ENCODE data around the gene WEE1. TPM values are rescaled to one million over a fixed set of nuclear protein-coding genes. Genes with fewer than 3 reads are reported as not detected.

The WEE1 gene
- total RNA-seq: 10 to 100 TPM; 76.8 to 83.3 TPM

DNA sequence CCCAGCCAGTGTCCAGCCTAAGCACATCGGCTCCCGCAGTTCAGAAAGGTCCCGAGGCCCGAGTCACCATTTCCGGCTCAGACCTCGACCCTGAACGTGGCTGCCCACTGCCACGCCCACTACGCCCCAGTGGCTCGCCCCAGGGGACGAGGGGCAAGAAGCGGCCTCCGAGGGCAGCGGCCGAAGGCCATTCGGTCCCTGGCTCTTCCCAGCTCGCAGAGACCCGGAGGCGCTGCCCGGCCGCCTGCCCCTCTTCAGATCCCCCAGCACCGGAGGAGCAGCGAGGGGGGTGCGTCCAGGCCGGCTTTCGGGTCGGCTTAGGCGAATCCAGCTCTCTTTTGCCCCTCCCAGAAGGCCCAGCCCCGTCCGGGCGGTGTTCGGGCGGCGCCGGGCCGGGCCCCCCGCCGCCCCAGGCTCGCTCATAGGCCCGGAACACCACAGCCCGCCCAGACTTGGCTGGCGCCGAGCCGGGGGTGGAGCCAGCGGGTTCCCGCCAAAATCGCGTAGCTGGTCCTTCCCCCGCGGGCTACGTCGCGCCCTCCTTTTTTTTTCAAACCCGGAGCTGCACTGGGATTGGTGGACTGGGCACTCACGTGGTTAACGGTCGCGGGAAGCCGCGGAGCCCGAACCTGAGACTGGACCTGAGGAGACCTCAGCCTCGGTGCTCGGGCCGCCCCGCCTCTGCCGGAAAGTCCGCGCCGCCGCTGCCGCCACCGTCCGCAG is at the start of gene WEE1:
Gene WEE1, plus strand, starts transcription at position 619 of the 723 bp plus-strand sequence. CDS start 264 bp downstream, outside the sequence.
- H3K36me3 Mint-ChIP-seq: peaks cover 38% of the 10 kb centered on the region
- peak; percentile 99 for DNase-seq
- peak within 1 kb of the TSS; percentile 87 for H3K27ac Mint-ChIP-seq
- CTCF ChIA-PET: interaction anchor here (0.5 to 7.7 kb wide), 9 partner anchors 10 to 884 kb away, joined by 3 to 78 read pairs (median 4); partner anchors contain the start of gene ZNF143
- peak; percentile 93 for ATAC-seq
- H3K4me3 Mint-ChIP-seq: peak within 1 kb of the TSS; percentile 89
- H3K9me3 Mint-ChIP-seq (ENCODE audit: low read depth): no peaks in the 10 kb centered on the region
- H3K4me1 Mint-ChIP-seq: peaks cover 34% of the 10 kb centered on the region
- H3K27me3 Mint-ChIP-seq: peaks cover 8% of the 10 kb centered on the region

DNA sequence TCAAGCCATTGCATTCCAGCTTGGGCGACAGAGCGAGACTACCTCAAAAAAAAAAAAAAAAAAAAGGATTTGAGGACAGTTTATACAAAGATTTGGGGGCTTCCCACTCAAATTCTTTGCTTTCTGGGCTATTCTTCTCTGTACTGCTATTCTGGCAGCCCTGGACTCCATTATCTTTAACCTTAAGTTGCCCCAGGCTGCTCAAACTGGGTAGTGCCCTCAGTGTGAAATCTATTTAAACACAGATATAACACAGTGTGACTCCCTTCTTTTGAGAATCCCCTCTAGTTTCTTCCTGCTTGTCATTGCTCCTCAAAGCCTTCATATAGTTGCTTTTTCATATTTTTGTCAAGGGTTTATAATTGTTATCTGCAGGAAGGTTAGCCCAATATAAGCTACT is 49.5 kb upstream of the WEE1 start:
- DNase-seq: no peak
- ATAC-seq: no peak
- Mint-ChIP-seq H3K4me1 (no peaks in the 10 kb centered on the region), H3K36me3 (peaks cover 16% of the 10 kb centered on the region), H3K9me3 (ENCODE audit: low read depth) (no peaks in the 10 kb centered on the region), H3K27me3 (no peaks in the 10 kb centered on the region), H3K4me3 (no peak overlapping the region), H3K27ac (no peak overlapping the region)
- CTCF ChIA-PET: interaction anchor here (3.5 kb wide), 1 partner anchor 11 kb away, joined by 19 read pairs; no protein-coding TSS in a partner anchor

- Mint-ChIP-seq H3K4me3 (no peak overlapping the region), H3K27ac (no peak overlapping the region), H3K9me3 (ENCODE audit: low read depth) (no peaks in the 10 kb centered on the region), H3K27me3 (no peaks in the 10 kb centered on the region), H3K4me1 (no peaks in the 10 kb centered on the region), H3K36me3 (peaks cover 16% of the 10 kb centered on the region)
- ATAC-seq: no peak
- CTCF ChIA-PET: interaction anchor here (0.9 to 3.5 kb wide), 3 partner anchors 8 to 18 kb away, joined by 3 to 19 read pairs (median 5); no protein-coding TSS in a partner anchor
- no peak for DNase-seq
Measured at GRCh38 chr11:9525116-9525515, 48.4 kb upstream of the WEE1 start.

GRCh38 chr11:9527481-9528135 is 45.9 kb upstream of the WEE1 start:
- no peaks in the 10 kb centered on the region for H3K27me3 Mint-ChIP-seq
- DNase-seq (no peak), ATAC-seq (no peak)
- H3K4me1 Mint-ChIP-seq: no peaks in the 10 kb centered on the region
- H3K36me3 Mint-ChIP-seq: peaks cover 15% of the 10 kb centered on the region
- no peak overlapping the region for H3K27ac Mint-ChIP-seq
- no peaks in the 10 kb centered on the region for H3K9me3 Mint-ChIP-seq (ENCODE audit: low read depth)
- no peak overlapping the region for H3K4me3 Mint-ChIP-seq
- CTCF ChIA-PET: interaction anchor here (2.0 to 2.9 kb wide), 2 partner anchors 8 to 86 kb away, joined by 8 to 10 read pairs; no protein-coding TSS in a partner anchor

DNA sequence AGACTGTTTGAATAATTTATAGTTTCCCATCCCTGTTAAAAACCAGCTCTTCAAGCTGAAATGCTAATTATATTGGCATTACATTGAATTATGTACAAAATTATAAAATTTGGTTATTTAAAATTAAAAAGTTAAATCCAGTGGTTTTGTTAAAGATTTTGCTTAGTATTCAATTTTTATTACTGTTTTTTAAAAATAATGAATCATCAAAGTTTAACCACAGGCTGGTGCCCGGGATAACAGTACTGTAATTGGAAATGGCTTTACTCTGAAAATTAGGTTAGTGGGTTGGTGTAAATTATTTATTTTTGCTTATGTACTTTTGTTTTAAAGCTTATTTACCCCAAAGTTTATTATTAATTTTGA is 45.4 kb upstream of the WEE1 start:
- H3K4me3 Mint-ChIP-seq: no peak overlapping the region
- no peaks in the 10 kb centered on the region for H3K27me3 Mint-ChIP-seq
- ATAC-seq (no peak), DNase-seq (no peak)
- no peaks in the 10 kb centered on the region for H3K9me3 Mint-ChIP-seq (ENCODE audit: low read depth)
- no peaks in the 10 kb centered on the region for H3K4me1 Mint-ChIP-seq
- H3K27ac Mint-ChIP-seq: no peak overlapping the region
- CTCF ChIA-PET: interaction anchor here (2.9 kb wide), 1 partner anchor 86 kb away, joined by 8 read pairs; no protein-coding TSS in a partner anchor
- peaks cover 13% of the 10 kb centered on the region for H3K36me3 Mint-ChIP-seq

GRCh38 chr11:9528573-9529333 is 44.7 kb upstream of the WEE1 start:
- H3K27me3 Mint-ChIP-seq: no peaks in the 10 kb centered on the region
- H3K36me3 Mint-ChIP-seq: peaks cover 12% of the 10 kb centered on the region
- H3K27ac Mint-ChIP-seq: no peak overlapping the region
- ATAC-seq: no peak
- CTCF ChIA-PET: interaction anchor here (1.0 to 2.9 kb wide), 2 partner anchors 85 to 219 kb away, joined by 3 to 8 read pairs; no protein-coding TSS in a partner anchor
- H3K9me3 Mint-ChIP-seq (ENCODE audit: low read depth): no peaks in the 10 kb centered on the region
- no peaks in the 10 kb centered on the region for H3K4me1 Mint-ChIP-seq
- no peak for DNase-seq
- H3K4me3 Mint-ChIP-seq: no peak overlapping the region

- Mint-ChIP-seq H3K27me3 (no peaks in the 10 kb centered on the region), H3K9me3 (ENCODE audit: low read depth) (no peaks in the 10 kb centered on the region), H3K4me3 (no peak overlapping the region), H3K27ac (no peak overlapping the region), H3K4me1 (no peaks in the 10 kb centered on the region), H3K36me3 (peaks cover 12% of the 10 kb centered on the region)
- ATAC-seq: no peak
- no peak for DNase-seq
- CTCF ChIA-PET: interaction anchor here (0.8 to 2.9 kb wide), 4 partner anchors 11 to 218 kb away, joined by 3 to 8 read pairs (median 3); no protein-coding TSS in a partner anchor
Measured at GRCh38 chr11:9529334-9529650, 44.2 kb upstream of the WEE1 start.

DNA sequence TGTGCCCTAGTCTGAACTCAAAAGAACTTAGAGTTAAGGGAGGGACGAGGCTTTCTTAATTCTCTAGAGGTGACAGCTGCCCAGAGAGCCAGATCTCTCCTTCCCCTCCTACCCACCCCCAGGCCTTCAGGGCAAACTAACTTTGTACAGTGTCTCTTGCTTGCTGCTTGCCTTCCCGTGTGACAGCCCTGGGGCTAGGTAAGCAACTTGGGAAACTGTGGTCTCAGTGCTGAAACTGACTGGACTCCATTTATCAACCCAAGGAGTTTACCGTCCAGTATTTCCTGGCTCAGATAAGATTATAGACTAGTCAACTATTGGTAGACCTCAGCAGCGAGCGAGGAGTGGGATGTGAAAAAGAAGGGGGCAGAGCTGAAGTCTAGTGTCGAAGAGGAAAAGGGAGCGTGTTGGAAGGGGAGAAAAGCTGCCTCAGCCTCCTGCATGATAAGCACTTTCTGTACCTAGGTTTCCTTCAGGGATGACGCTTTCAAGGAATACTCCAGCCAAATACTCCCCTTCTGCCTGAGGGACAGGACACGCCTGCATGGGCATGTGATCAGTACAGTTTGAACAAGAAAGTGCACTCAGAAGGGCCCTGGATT is 43.3 kb upstream of the WEE1 start:
- no peak overlapping the region for H3K4me3 Mint-ChIP-seq
- H3K4me1 Mint-ChIP-seq: peaks cover under 1% of the 10 kb centered on the region
- ATAC-seq (no peak), DNase-seq (no peak)
- CTCF ChIA-PET: interaction anchor here (0.8 to 2.9 kb wide), 4 partner anchors 10 to 218 kb away, joined by 3 to 8 read pairs (median 3); no protein-coding TSS in a partner anchor
- no peaks in the 10 kb centered on the region for H3K9me3 Mint-ChIP-seq (ENCODE audit: low read depth)
- no peaks in the 10 kb centered on the region for H3K27me3 Mint-ChIP-seq
- H3K36me3 Mint-ChIP-seq: peaks cover 12% of the 10 kb centered on the region
- H3K27ac Mint-ChIP-seq: no peak overlapping the region

- Mint-ChIP-seq H3K27me3 (no peaks in the 10 kb centered on the region), H3K27ac (no peak overlapping the region)
- CTCF ChIA-PET: interaction anchor here (2.9 kb wide), 1 partner anchor 83 kb away, joined by 8 read pairs; no protein-coding TSS in a partner anchor
Measured at GRCh38 chr11:9530901-9531625, 42.4 kb upstream of the WEE1 start.

GRCh38 chr11:9533058-9533457 is 40.4 kb upstream of the WEE1 start:
- no peaks in the 10 kb centered on the region for H3K9me3 Mint-ChIP-seq (ENCODE audit: low read depth)
- no peak overlapping the region for H3K4me3 Mint-ChIP-seq
- H3K4me1 Mint-ChIP-seq: peaks cover 3% of the 10 kb centered on the region
- DNase-seq: no peak
- CTCF ChIA-PET: interaction anchor here (0.7 to 3.9 kb wide), 5 partner anchors 9 to 79 kb away, joined by 3 to 93 read pairs (median 19); no protein-coding TSS in a partner anchor
- no peak for ATAC-seq
- H3K27me3 Mint-ChIP-seq: no peaks in the 10 kb centered on the region
- H3K27ac Mint-ChIP-seq: no peak overlapping the region
- no peaks in the 10 kb centered on the region for H3K36me3 Mint-ChIP-seq

More at GRCh38 chr11:9530901-9531625, 42.4 kb upstream of the WEE1 start:
- peaks cover 3% of the 10 kb centered on the region for H3K4me1 Mint-ChIP-seq
- ATAC-seq: no peak
- H3K36me3 Mint-ChIP-seq: peaks cover 12% of the 10 kb centered on the region
- H3K4me3 Mint-ChIP-seq: no peak overlapping the region
- DNase-seq: no peak
- no peaks in the 10 kb centered on the region for H3K9me3 Mint-ChIP-seq (ENCODE audit: low read depth)

GRCh38 chr11:9533736-9534473 is 39.6 kb upstream of the WEE1 start:
- Mint-ChIP-seq H3K27ac (no peak overlapping the region), H3K9me3 (ENCODE audit: low read depth) (no peaks in the 10 kb centered on the region), H3K27me3 (no peaks in the 10 kb centered on the region), H3K4me3 (no peak overlapping the region), H3K36me3 (no peaks in the 10 kb centered on the region), H3K4me1 (peaks cover 3% of the 10 kb centered on the region)
- DNase-seq (no peak), ATAC-seq (no peak)
- CTCF ChIA-PET: interaction anchor here (0.7 to 3.9 kb wide), 16 partner anchors 7 to 341 kb away, joined by 3 to 93 read pairs (median 8); partner anchors contain the start of gene IPO7
